ENCODE data around the gene DCLK1. TPM values are rescaled to one million over a fixed set of nuclear protein-coding genes. Genes with fewer than 3 reads are reported as not detected.

Gene DCLK1
- total and polyA plus RNA-seq, 4 donors: 0.04 to 0.56 (median 0.20) TPM

DNA sequence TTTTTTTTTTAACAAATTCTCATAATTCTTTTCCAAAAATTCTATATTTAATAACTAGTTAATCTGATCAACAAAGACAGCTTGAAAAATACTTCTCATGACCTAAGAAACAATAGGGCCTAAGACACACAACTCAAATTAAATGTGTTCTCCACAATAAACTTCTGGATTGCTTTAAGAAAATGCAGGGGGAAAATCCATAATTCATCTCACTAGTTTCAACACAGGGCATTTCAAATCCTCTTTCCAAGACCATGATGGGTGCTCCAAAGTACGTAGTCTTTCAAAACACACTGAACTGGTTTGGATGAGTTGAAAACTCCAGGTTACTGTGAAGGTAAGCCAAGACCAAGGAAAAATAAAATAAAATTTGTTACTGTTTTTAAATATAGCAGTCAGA is 62.6 kb downstream of the DCLK1 start:
- H3K27me3 ChIP-seq (ENCODE audit: control insufficient read depth in 4 of 4, insufficient read depth in 4 of 4, low read length in 3 of 4): no peaks in the 10 kb centered on the region
- H3K27ac ChIP-seq (ENCODE audit: low read depth in 1 of 2, low read length in 2 of 2): no peak overlapping the region
- H3K4me1 ChIP-seq (ENCODE audit: control insufficient read depth in 4 of 4, insufficient read depth in 4 of 4, low read length in 3 of 4): no peaks in the 10 kb centered on the region
- TF ChIP-seq JUND (IDR thresholded peaks at IDR 0.05) (no peak), HNF4A (conservative IDR thresholded peaks at IDR 0.05) (no peak), RXRA (IDR thresholded peaks at IDR 0.05) (no peak), GABPA (IDR thresholded peaks at IDR 0.05 in 1 of 2, conservative IDR thresholded peaks at IDR 0.05 in 1 of 2) (no peak), NR2F2 (IDR thresholded peaks at IDR 0.05) (no peak), EGR1 (IDR thresholded peaks at IDR 0.05; ENCODE audit: low read depth in 2 of 2) (no peak), REST (IDR thresholded peaks at IDR 0.05) (no peak), YY1 (IDR thresholded peaks at IDR 0.05) (no peak)
- TF ChIP-seq, protein P1, sequence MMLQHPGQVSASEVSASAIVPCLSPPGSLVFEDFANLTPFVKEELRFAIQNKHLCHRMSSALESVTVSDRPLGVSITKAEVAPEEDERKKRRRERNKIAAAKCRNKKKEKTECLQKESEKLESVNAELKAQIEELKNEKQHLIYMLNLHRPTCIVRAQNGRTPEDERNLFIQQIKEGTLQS (IDR thresholded peaks at IDR 0.05): no peak
- TF ChIP-seq, protein P2, sequence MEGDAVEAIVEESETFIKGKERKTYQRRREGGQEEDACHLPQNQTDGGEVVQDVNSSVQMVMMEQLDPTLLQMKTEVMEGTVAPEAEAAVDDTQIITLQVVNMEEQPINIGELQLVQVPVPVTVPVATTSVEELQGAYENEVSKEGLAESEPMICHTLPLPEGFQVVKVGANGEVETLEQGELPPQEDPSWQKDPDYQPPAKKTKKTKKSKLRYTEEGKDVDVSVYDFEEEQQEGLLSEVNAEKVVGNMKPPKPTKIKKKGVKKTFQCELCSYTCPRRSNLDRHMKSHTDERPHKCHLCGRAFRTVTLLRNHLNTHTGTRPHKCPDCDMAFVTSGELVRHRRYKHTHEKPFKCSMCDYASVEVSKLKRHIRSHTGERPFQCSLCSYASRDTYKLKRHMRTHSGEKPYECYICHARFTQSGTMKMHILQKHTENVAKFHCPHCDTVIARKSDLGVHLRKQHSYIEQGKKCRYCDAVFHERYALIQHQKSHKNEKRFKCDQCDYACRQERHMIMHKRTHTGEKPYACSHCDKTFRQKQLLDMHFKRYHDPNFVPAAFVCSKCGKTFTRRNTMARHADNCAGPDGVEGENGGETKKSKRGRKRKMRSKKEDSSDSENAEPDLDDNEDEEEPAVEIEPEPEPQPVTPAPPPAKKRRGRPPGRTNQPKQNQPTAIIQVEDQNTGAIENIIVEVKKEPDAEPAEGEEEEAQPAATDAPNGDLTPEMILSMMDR (IDR thresholded peaks at IDR 0.05; ENCODE audit: low read depth, low read length, missing input control): no peak
- TF ChIP-seq, protein P3, sequence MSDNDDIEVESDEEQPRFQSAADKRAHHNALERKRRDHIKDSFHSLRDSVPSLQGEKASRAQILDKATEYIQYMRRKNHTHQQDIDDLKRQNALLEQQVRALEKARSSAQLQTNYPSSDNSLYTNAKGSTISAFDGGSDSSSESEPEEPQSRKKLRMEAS (IDR thresholded peaks at IDR 0.05): no peak
- no peak overlapping the region for H3K9ac ChIP-seq (ENCODE audit: low read depth in 1 of 2, low read length in 2 of 2)
- no peak overlapping the region for H3K4me3 ChIP-seq (ENCODE audit: low read depth in 1 of 3, low read length in 3 of 3)
- no peak for DNase-seq (ENCODE audit: low spot score)
- no peaks in the 10 kb centered on the region for H3K9me3 ChIP-seq (ENCODE audit: control insufficient read depth in 4 of 4, low read length in 3 of 4)
- no peaks in the 10 kb centered on the region for H3K36me3 ChIP-seq (ENCODE audit: control insufficient read depth in 4 of 4, insufficient read depth in 3 of 4, low read depth in 1 of 4, low read length in 3 of 4)
- 80% methylated on average over 1 of the region's 1 CpG for WGBS

- no peak for TF ChIP-seq REST (IDR thresholded peaks at IDR 0.05)
- no peak for TF ChIP-seq EGR1 (IDR thresholded peaks at IDR 0.05; ENCODE audit: low read depth in 2 of 2)
- TF ChIP-seq, protein P4, sequence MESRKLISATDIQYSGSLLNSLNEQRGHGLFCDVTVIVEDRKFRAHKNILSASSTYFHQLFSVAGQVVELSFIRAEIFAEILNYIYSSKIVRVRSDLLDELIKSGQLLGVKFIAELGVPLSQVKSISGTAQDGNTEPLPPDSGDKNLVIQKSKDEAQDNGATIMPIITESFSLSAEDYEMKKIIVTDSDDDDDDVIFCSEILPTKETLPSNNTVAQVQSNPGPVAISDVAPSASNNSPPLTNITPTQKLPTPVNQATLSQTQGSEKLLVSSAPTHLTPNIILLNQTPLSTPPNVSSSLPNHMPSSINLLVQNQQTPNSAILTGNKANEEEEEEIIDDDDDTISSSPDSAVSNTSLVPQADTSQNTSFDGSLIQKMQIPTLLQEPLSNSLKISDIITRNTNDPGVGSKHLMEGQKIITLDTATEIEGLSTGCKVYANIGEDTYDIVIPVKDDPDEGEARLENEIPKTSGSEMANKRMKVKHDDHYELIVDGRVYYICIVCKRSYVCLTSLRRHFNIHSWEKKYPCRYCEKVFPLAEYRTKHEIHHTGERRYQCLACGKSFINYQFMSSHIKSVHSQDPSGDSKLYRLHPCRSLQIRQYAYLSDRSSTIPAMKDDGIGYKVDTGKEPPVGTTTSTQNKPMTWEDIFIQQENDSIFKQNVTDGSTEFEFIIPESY (IDR thresholded peaks at IDR 0.05): no peak
- TF ChIP-seq FOXA1 (IDR thresholded peaks at IDR 0.05): no peak
- no peak for TF ChIP-seq GABPA (IDR thresholded peaks at IDR 0.05 in 1 of 2, conservative IDR thresholded peaks at IDR 0.05 in 1 of 2)
- TF ChIP-seq HNF4G (IDR thresholded peaks at IDR 0.05): no peak
- TF ChIP-seq JUND (IDR thresholded peaks at IDR 0.05): no peak
- TF ChIP-seq, protein P3 (IDR thresholded peaks at IDR 0.05): no peak
- no peak for TF ChIP-seq RXRA (IDR thresholded peaks at IDR 0.05)
- TF ChIP-seq, protein P1 (IDR thresholded peaks at IDR 0.05): no peak
- TF ChIP-seq, protein P2 (IDR thresholded peaks at IDR 0.05; ENCODE audit: low read depth, low read length, missing input control): no peak
- TF ChIP-seq TAF1 (conservative IDR thresholded peaks at IDR 0.05): no peak
- DNase-seq (ENCODE audit: low spot score): no peak
- Histone ChIP-seq H3K4me3 (ENCODE audit: low read depth in 1 of 3, low read length in 3 of 3) (no peak overlapping the region), H3K27ac (ENCODE audit: low read depth in 1 of 2, low read length in 2 of 2) (no peak overlapping the region), H3K4me1 (ENCODE audit: control insufficient read depth in 4 of 4, insufficient read depth in 4 of 4, low read length in 3 of 4) (no peaks in the 10 kb centered on the region), H3K9ac (ENCODE audit: low read depth in 1 of 2, low read length in 2 of 2) (no peak overlapping the region), H3K36me3 (ENCODE audit: control insufficient read depth in 4 of 4, insufficient read depth in 3 of 4, low read depth in 1 of 4, low read length in 3 of 4) (no peaks in the 10 kb centered on the region), H3K27me3 (ENCODE audit: control insufficient read depth in 4 of 4, insufficient read depth in 4 of 4, low read length in 3 of 4) (no peaks in the 10 kb centered on the region), H3K9me3 (ENCODE audit: control insufficient read depth in 4 of 4, low read length in 3 of 4) (no peaks in the 10 kb centered on the region)
- 61% methylated on average over 3 of the region's 3 CpGs for WGBS
Observed at GRCh38 chr13:36067746-36068381, 63.3 kb downstream of the DCLK1 start.
